HG03095 (cell line): ENCODE data around the gene KCNJ14.

Experiments
- ATAC-seq: cut with Tn5 transposase; IDR thresholded peaks from one replicate; pipeline ENCODE4 v1.9.1; 2021; ENCODE audit warnings: moderate library complexity; ENCODE audit not compliant: unreplicated experiment

The KCNJ14 gene

GRCh38 chr19:48445256-48445605, 10.1 kb upstream of the KCNJ14 start:
- ATAC-seq = peak; percentile 8

DNA sequence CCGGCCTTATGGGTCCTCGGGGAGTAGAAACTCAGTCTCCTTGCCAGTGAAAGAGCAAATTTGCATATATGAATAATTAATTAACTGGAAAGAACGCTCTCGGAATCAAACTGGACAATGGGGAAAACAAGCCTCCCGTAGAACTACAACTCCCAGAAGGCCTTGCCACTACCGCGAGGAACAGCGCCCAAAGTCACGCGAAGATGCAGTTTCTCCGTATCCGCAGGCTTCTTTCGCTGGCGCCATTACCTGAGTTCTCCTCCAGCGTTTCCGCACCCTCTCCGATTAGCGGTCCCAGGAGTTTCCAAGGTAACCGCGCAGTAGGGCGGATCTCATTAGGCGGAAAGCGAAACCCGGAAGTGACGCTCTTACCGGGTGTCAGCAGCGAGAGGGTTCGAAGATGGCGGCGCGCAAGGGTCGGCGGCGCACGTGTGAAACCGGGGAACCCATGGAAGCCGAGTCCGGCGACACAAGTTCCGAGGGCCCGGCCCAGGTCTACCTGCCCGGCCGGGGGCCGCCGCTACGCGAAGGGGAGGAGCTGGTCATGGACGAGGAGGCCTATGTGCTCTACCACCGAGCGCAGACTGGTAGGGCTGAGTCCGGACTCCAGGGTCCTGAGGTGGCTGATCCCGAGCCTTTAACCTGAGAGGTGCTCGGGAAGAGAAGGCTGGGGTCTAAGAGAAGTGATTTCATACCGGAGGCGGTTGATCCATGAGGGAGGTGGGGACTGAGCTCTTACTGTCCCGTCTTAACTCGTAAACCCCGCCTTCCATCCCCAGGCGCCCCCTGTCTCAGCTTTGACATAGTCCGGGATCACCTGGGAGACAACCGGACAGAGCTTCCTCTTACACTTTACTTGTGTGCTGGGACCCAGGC, 9.5 kb upstream of the KCNJ14 start, which contains the start of gene GRWD1:
Gene GRWD1, plus strand, starts transcription at position 378 of the 876 bp plus-strand sequence. Its CDS starts 23 bp downstream, at position 401.
- peak; percentile 78 for ATAC-seq

GRCh38 chr19:48446579-48446978, 8.8 kb upstream of the KCNJ14 start:
- no peak for ATAC-seq

GRCh38 chr19:48448563-48448962, 6.8 kb upstream of the KCNJ14 start:
- ATAC-seq = no peak

GRCh38 chr19:48450441-48450840, 4.9 kb upstream of the KCNJ14 start:
- ATAC-seq = no peak

- ATAC-seq = no peak
Observed at GRCh38 chr19:48450863-48451262, 4.5 kb upstream of the KCNJ14 start.

DNA sequence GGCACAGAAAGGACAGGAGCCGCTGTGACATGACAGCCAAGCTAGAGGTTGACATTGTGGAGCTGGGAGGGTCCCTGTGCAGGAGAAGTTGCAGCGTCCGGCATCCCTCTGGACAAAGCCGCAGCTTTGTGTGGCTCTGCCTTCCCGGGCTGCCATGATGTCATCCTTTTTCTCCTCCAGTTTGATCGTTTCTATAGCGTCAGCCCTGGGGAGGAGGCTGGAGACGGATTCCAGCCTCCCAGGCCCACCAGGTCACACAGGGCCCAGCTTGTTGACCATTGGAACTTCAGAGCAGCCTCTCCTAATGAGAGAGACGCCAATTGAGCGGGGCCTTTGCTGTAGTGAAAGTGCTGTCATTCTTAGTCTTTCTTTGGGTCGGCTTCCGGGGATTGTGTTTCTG, 3.8 kb upstream of the KCNJ14 start:
- no peak for ATAC-seq

DNA sequence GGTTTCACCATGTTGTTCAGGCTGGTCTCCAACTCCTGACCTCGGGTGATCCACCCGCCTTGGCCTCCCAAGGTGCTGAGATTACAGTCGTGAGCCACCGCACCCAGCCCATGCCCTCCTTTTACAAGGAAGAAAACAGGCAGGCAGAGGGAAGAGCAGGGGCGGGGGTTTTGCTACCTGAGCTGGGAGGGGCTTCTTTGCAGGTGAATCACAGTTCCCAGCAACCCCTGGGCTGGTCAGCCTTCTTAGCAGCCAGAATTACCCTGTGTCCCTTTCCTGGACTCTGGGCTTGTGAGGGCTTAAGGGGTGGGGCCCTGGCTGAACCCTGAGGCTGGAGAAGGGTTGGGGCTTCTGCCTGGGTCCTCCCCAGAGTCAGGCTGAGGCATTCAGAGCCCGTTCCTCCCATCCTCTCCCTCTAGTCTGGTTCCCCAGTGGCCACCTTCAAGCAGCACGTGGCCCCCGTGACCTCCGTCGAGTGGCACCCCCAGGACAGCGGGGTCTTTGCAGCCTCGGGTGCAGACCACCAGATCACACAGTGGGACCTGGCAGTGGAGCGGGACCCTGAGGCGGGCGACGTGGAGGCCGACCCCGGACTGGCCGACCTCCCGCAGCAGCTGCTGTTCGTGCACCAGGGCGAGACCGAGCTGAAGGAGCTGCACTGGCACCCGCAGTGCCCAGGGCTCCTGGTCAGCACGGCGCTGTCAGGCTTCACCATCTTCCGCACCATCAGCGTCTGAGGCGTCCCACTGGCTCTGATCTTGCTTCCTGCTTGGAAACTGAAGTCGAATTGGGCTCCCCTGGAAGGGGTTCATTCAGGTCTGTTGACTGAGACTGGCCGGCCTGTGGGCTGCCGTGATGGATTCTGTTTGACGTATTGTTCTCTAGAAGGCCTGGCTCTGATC, 2.8 kb upstream of the KCNJ14 start:
- no peak for ATAC-seq

GRCh38 chr19:48454150-48454730, 1.1 kb upstream of the KCNJ14 start:
- ATAC-seq = no peak

GRCh38 chr19:48455908-48456562, 661 bp downstream of the KCNJ14 start:
- ATAC-seq = no peak

DNA sequence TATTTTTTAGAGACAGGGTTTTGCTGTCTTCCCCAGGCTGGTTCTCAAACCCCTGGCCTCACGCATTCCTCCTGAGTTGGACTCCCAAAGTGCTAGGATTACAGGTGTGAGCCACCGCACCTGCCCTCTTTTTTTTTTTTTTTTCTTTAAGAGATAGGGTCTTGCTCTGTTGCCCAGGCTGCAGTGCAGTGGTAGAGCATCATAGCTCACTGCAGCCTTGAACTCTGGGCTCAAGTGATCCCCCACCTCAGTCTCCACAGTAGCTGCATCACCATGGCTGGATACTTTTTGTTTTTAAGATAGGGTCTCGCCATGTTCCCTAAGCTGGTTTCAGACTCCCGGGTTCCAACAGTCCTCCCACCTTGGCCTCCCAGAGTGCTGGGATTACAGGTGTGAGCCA, 1.5 kb downstream of the KCNJ14 start:
- ATAC-seq = no peak

GRCh38 chr19:48458016-48458415, 2.6 kb downstream of the KCNJ14 start:
- no peak for ATAC-seq

DNA sequence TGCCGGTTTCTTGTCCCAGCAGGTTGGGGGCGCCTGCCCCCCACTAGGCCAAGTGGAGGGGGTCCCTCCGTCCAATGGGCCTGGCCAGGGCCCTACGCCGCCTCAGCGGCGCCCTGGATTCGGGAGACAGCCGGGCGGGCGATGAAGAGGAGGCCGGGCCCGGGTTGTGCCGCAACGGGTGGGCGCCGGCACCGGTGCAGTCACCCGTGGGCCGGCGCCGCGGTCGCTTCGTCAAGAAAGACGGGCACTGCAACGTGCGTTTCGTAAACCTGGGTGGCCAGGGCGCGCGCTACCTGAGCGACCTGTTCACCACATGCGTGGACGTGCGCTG, 6.2 kb downstream of the KCNJ14 start:
- no peak for ATAC-seq

DNA sequence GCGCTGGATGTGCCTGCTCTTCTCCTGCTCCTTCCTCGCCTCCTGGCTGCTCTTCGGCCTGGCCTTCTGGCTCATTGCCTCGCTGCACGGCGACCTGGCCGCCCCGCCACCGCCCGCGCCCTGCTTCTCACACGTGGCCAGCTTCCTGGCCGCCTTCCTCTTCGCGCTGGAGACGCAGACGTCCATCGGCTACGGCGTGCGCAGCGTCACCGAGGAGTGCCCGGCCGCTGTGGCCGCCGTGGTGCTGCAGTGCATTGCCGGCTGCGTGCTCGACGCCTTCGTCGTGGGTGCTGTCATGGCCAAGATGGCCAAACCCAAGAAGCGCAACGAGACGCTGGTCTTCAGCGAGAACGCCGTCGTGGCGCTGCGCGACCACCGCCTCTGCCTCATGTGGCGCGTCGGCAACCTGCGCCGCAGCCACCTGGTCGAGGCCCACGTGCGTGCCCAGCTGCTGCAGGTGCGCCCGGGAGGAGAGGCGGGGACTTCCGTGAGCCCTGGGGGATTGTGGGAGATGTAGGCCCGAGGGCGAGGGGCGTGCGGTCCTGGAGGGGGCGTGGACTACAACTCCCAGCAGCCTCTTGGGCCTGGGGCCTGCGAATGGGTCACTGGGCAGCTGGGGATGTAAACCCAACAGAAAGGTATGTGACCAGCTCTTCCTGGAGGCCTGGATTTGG, 6.7 kb downstream of the KCNJ14 start:
- ATAC-seq = no peak

DNA sequence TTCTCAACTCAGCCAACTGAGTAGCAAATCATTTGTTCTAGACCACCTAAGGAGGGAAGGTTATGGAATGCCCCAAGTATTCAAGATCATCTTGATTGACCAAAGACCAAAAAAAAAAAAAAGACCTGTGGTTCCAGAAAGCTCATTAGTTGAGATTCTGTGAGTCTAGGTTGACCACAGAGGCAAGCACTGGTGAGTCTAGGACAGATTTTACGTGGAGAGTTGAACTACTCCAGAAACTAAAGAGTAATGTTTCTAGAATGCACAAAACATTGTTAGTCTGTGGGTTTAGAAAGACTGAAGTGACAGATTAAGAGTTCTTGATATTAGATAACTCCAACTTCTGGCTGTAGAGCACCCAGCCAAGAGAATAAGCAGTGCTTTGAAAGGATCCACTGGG, 9.8 kb downstream of the KCNJ14 start:
- ATAC-seq = no peak

- ATAC-seq = no peak
Observed at GRCh38 chr19:48466561-48467325, 11.4 kb downstream of the KCNJ14 start.

DNA sequence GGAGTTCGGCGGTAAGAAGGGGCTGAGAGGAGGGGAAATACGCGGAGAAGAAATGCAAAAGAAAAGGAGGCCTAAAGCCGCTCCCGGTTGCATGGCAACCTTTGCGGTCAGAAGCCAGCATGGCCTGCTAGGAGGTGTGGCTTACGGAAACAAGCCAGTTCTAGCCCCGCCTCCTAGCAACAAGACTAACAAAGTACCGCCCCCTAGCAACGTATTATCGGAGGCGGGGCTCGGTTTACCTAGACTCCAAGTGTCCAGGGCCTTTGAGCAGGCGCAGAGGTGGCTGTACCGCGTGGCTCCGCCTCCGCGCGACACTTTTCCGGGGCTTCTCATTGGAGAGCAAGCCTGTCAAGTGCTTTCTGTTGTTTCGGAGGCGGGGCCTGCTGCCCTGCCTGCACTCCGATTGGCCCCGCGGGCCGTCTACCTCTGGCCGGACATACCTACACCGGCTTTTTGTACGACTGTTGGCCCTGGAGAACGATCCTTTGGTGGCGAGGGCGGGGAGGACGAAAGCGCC, 13.5 kb downstream of the KCNJ14 start:
- peak; percentile 78 for ATAC-seq

DNA sequence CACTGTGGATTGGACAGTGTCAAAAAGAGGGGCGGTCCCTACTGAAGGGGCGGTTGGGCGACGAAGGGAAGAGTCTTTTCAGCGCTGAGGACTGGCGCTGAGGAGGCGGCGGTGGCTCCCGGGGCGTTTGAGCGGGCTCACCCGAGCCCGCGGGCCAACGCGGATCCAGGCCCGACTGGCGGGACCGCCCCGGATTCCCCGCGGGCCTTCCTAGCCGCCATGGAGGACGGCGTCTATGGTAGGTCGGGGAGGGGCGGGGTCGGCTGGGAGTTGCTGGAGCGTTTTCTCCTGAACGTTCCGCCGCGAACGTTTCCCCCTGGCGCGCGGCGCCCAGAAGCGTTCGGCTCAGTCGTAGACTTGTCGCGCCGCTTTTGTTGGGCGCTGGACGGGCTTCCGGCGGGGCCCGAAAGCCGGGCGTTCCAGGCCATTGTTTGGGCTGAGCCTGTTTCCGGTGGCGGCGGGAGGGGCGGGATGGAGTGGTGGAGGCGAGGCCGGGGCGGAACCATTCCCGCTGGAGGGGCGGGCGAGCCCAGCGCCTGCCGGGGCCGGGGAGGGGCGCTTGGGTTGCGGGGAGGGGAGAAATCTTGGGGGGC, 14.0 kb downstream of the KCNJ14 start, which contains the start of gene CYTH2:
Gene CYTH2, plus strand, starts transcription at position 81 of the 593 bp plus-strand sequence. Its CDS starts 139 bp downstream, at position 220.
- ATAC-seq = peak; percentile 14
